Measurements from ENCODE around the gene MAGEH1. TPM values are rescaled to one million over a fixed set of nuclear protein-coding genes. Genes with fewer than 3 reads are reported as not detected.
A peak's percentile ranks its signal among the peaks of the same experiment; 100 is the strongest.
"Not testable (repeated sequence)": the region's sequence is repeated elsewhere in the genome, so short reads cannot be mapped to it uniquely, and the experiment has no call there.

Gene MAGEH1, protein sequence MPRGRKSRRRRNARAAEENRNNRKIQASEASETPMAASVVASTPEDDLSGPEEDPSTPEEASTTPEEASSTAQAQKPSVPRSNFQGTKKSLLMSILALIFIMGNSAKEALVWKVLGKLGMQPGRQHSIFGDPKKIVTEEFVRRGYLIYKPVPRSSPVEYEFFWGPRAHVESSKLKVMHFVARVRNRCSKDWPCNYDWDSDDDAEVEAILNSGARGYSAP
- 2.1 TPM for total RNA-seq

DNA sequence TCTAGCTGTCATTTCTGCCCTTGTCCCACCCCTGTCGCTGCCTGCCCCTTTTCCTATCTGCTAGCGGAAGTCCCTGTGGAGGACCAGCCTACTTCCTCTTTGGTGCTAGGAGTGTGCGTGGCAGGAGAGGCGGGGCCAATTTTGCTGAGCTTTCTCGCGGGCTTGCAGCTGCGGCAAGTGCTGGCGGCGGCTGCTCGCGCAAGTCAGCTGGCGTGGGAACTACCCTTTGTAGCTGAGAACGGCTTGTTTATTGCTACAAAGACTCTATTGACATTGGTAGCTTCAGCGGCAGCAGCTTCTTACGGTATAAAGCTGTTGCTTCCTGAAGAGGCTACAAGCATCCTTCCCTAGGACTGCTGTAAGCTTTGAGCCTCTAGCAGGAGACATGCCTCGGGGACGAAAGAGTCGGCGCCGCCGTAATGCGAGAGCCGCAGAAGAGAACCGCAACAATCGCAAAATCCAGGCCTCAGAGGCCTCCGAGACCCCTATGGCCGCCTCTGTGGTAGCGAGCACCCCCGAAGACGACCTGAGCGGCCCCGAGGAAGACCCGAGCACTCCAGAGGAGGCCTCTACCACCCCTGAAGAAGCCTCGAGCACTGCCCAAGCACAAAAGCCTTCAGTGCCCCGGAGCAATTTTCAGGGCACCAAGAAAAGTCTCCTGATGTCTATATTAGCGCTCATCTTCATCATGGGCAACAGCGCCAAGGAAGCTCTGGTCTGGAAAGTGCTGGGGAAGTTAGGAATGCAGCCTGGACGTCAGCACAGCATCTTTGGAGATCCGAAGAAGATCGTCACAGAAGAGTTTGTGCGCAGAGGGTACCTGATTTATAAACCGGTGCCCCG lies at the start of gene MAGEH1:
Gene MAGEH1 (plus strand): TSS at position 138 of the 843 bp plus-strand sequence. CDS start 248 bp downstream, at position 386.
- peak; percentile 82 for ATAC-seq

GRCh38 chrX:55427079-55427478 lies 24.8 kb upstream of the MAGEH1 start:
- ATAC-seq, result not testable (repeated sequence)

DNA sequence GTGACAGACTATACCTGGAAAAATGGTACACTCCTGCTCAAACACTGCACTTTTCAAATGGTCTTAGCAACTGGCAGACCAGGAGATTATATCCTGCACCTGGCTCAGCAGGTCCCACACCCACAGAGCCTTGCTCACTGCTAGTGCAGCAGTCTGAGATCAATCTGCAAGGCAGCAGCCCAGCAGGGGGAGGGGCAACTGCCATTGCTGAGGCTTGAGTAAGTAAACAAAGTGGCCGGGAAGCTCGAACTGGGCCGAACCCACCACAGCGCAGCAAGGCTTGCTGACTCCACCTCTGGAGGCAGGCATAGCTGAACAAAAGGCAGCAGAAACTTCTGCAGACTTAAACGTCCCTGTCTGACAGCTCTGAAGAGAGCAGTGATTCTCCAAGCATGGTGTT lies 8.5 kb upstream of the MAGEH1 start:
- ATAC-seq, result not testable (repeated sequence)

DNA sequence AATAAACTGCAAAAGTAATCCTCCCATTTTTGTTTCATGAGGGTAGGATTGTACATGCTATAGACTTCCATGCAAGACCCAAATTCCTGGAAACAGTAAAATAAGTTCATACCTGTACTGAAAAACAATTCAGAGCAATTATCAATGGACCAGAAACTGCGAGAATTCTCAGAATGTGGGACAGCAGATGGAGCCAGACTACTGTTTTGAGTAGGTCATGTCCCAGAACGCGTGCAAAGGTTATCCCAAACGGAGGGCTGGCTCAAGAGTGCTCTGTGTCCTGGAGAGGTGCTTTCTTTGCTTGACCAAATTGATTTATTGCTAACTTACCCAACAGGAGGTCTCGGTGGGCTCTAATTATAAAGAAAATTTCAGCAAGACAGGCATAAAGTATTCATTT lies 1.7 kb upstream of the MAGEH1 start:
- no peak for ATAC-seq

- ATAC-seq, result no peak
Measured at GRCh38 chrX:55451141-55451540, 786 bp upstream of the MAGEH1 start.

DNA sequence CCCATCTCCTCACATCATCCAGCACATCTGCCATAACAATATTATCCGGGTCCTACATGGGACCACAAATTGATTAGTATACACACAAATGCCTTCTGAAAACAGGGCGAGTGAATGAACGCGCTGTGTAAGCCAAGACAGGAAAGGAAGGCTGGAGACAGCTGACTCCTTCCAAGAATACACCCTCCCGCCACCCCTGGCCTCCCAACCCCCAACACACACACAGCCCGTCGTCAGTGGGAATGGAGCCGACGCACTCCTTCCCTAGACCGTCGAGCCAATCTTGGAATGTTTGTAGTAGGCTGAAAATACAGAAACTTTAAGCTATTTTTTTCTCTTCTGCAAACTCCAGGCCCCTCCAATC lies 319 bp upstream of the MAGEH1 start:
- ATAC-seq, result peak; percentile 37

DNA sequence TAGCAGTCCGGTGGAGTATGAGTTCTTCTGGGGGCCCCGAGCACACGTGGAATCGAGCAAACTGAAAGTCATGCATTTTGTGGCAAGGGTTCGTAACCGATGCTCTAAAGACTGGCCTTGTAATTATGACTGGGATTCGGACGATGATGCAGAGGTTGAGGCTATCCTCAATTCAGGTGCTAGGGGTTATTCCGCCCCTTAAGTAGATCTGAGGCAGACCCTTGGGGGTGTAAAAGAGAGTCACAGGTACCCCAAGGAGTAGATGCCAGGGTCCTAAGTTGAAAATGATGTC lies 852 bp downstream of the MAGEH1 start:
- no peak for ATAC-seq

DNA sequence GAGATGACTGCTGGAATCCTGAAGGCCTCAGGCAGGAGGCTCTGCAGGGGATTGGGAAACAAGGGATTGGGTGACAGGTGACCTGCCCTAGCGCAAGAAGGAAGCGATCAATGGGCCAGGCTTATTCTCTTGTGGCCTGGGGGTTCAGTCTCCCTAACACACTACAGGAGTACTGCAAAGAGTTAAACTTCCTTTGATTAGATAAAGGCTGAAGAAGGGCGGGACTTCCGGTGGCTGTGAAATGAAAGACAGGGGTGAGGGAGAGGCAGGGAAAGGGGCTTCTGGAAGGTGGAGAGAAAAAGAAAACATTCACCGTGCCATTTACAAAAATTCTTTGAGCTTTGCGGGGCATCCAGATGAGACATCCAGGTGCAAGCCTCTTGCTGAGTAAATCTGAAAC lies 3.8 kb downstream of the MAGEH1 start:
- not testable (repeated sequence) for ATAC-seq

DNA sequence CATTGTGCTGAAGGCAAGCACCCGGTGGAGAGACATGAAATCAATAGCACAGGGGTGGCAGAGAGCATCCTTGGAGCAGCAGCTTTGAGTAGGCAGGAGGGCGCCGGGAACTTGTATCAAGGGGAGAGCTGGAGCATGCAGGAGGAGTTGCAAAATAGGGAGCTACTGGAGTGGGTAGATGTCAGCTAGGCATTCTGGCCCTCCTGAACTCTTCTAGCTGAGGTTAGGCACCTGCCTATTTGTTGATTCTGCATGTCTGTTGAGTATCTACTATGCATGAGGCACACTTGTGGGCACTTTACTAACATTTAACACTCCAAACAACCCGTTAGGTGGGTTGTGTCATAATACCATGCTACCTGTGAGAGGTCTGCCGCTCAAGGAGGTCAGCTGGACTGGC lies 7.5 kb downstream of the MAGEH1 start:
- ATAC-seq, result not testable (repeated sequence)

DNA sequence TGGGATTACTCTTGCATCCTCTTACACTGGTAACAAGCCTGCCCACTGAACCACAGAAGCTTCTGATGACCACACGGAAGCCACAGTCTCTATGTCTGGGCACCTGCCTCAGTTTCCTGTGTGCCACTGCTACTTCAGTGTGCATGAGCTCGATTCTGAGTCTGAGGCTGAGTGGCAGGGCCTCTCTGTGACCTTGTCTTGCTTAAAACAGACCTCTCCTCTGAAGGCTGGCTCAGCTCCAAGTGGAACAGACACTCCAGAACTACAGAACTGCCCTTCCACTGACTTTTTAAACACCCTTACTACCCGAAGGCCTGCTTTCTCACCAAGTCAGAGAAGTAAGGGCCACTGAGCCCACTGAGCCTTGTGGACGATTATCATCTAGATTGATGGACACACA lies 8.0 kb downstream of the MAGEH1 start:
- ATAC-seq, result not testable (repeated sequence)

DNA sequence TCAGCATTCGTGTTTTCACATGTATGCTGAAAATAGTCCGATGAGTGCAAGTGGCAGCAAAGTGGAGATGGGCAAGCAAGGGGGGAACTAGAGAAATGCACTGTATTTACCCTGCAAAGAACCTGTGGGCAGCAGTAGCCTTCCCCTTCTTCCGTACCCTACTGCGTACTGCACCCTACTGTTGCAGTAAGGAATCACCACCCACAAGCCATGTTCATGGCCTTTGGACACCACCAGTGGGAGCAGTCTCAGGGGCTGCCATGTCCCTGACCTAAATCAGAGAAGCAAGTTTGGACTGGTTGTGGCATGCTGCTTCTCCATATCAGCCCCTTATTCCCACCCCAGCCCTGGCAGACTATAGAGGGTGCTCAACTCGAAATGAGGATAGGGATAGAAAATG lies 12.1 kb downstream of the MAGEH1 start:
- ATAC-seq, result peak; percentile 37

DNA sequence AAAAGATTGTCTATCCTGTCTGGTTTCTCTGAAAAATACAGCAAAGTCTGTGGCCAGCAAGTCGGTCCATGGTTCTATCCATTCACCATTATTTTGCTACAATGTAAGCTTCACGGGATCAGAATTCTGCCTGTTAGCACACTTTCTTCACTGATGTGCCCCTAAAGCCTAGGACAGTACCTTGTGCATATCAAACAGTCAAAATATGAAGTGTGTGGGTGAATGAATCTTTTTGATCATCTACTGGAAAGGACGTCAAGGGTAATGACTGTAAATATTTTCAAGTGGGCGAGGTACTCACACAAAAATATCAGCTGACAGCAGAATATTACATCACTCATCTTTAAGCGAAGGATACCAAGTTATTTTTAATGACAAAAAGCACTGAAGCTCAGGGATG lies 13.2 kb downstream of the MAGEH1 start:
- not testable (repeated sequence) for ATAC-seq

DNA sequence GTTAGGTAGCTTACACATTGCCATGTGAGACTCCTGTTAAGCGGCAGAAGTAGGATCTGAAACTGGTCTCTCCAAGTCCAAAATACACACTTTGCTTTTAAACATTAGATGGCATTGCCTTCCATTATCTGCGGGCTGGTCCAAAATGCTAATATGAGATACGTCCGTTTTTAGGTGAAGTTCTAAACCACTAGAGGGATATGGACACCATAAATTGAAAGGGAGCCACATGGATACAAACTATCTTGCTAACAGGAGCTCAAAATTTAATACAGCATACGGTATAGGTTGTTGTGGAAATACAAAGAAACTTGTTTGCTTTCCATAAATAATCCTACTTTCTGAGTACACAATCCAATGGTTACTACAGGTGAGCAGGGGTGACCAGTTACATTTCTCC lies 13.9 kb downstream of the MAGEH1 start:
- not testable (repeated sequence) for ATAC-seq

GRCh38 chrX:55479956-55480355 lies 28.0 kb downstream of the MAGEH1 start:
- not testable (repeated sequence) for ATAC-seq

- no peak for ATAC-seq
Measured at GRCh38 chrX:55480390-55481062, 28.6 kb downstream of the MAGEH1 start.

DNA sequence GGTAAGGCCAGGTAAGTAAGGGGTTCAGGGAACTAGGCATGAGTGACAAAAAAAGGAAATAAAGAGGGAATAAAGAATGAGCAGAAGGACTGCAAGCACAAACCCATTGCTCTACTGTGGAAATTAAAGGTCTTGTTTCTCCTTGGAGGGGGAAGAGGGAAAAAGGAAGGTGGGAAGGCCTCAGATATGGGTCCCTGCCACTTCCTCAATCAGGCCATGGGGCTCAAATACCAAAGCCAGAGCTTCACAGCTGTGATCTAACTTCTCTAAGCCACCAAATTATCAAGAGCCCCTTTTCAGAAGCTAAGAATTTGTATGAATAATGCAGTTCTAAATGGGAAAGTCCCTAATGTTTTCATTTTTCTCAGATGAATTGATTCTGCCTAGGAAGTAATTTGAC lies 33.0 kb downstream of the MAGEH1 start:
- no peak for ATAC-seq

GRCh38 chrX:55486736-55487135 lies 34.8 kb downstream of the MAGEH1 start:
- ATAC-seq, result no peak

DNA sequence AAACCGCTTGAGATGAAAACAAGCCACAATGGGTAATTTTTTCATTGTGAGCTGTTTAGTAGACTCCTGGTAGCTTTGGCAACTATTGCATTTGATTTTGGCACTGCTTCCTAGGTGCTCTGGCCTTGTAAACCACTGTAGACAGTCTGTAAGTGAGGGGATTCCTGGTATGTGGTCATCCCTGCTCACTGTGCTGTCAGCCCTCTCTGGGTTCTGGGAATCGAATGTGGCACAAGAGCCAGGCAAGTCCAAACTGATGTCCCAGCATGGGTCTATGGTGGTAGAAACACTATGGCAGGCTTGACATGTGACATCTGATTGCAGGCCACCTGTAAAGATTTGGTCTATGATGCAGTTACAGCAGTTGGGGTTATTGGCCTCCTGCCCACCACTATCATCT lies 35.2 kb downstream of the MAGEH1 start:
- ATAC-seq, result no peak

DNA sequence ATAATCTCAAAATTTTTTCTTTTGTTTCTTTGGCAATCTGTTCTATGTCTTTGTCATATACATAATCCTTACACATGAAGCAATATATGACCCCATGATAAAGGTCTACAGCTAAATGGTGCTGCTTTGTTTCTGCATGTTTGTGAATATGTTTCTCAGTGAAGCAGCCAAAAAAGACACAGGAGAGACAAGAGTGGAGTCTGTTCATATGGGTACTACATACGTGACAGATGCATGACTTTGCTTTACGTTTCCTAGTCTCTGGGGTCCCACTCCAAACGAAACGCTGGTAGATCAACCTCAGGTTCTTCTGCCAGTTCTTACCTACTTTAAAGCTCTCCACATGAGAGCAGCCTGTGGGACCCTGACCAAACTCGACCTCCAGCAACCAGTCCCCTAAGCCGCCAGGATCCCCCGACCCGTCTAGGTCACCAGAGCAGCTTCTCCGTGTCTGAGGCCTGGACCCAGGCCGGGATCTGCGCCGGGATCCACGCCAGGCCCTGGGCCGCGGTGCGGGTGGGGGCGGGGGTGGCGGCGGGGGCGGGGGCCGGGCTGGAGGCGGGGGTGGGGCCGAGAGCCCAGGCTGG lies 36.2 kb downstream of the MAGEH1 start:
- ATAC-seq, result peak; percentile 55

- peak; percentile 31 for ATAC-seq
Measured at GRCh38 chrX:55488593-55489313, 36.8 kb downstream of the MAGEH1 start.

DNA sequence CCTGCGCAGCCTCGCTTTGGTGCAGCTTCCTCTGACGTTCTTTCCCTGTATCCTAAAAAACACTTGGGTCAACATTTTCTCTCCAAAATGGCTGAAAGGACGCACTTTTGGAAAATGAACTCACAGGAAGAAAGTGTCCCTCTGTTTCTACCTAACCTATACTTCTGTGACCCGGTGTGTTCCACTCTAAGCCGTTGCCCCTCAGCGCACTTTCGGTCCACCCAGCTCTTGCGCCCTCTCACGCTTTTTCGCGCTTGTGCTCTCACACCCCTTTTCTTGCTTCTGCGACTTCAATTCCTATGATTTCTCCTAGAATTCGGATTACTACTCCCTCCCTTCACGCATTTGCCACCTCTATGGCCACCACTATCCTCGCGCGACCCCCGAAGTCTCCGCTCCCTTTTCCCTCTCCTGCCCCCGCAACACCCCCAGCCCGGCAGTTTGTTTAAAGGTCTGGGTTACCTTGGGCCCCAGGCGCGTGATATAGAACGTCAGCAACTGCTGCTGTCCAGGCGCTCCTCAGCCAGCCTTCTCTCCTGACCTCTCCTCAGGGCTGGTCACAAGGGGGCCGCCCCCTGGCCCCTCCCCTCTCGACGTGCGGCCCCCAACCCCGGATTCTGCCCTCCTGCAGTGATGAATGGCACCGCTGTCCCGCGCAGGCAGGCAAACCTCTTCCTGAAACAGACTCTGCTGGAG lies 37.5 kb downstream of the MAGEH1 start, which contains the start of gene USP51:
Gene USP51 (minus strand): TSS at position 535 of the 696 bp plus-strand sequence. CDS start 909 bp downstream, outside the sequence.
- peak; percentile 34 for ATAC-seq

DNA sequence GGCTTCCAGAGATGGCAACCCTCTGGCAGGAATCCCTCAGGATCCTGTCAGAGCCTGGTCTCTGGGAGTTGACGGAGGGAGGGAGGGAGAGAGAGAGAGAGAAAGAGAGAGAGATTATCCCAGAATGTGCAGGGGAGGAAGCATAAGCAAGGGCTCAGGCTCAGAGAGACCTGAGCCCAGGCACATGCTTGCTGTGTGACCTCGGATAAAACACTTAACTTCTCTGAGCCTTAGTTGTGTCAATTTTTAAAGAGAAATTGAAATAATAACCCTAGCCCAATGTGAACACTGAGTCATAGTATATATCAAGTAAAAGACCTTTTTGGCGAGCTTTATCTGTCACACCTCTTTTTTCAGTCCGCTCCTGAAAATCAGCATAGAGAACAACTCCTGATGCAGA lies 38.2 kb downstream of the MAGEH1 start:
- no peak for ATAC-seq

Measured in esophagus mucosa (tissue), 1 donor.